ENCODE measurements around the gene MBD3L5.
"Not testable (repeated sequence)": the region's sequence is repeated elsewhere in the genome, so short reads cannot be mapped to it uniquely, and the experiment has no call there.

The MBD3L5 gene

GRCh38 chr19:7018828-7019227 is 11.6 kb upstream of the MBD3L5 start:
- no peaks in the 10 kb centered on the region for H3K9me3 Mint-ChIP-seq
- no peaks in the 10 kb centered on the region for H3K36me3 Mint-ChIP-seq
- no peak overlapping the region for H3K4me3 Mint-ChIP-seq
- H3K4me1 Mint-ChIP-seq, result no peaks in the 10 kb centered on the region
- no peak overlapping the region for H3K27ac Mint-ChIP-seq
- H3K27me3 Mint-ChIP-seq, result peaks cover 7% of the 10 kb centered on the region
- no peak for ATAC-seq

GRCh38 chr19:7021331-7021730 is 9.0 kb upstream of the MBD3L5 start, which contains the start of gene MBD3L2B:
Gene MBD3L2B, minus strand, starts transcription at chr19:7021431. Its CDS starts 34 bp downstream, at chr19:7021397.
- not testable (repeated sequence) for H3K27ac Mint-ChIP-seq, H3K27me3 Mint-ChIP-seq, H3K4me1 Mint-ChIP-seq, H3K9me3 Mint-ChIP-seq, ATAC-seq, H3K36me3 Mint-ChIP-seq, H3K4me3 Mint-ChIP-seq

- not testable (repeated sequence) for H3K36me3 Mint-ChIP-seq, ATAC-seq, H3K4me1 Mint-ChIP-seq, H3K27me3 Mint-ChIP-seq, H3K27ac Mint-ChIP-seq, H3K4me3 Mint-ChIP-seq, H3K9me3 Mint-ChIP-seq
Measured at GRCh38 chr19:7028790-7029189, 1.6 kb upstream of the MBD3L5 start.

GRCh38 chr19:7040079-7040478 is 9.7 kb downstream of the MBD3L5 start, which contains the start of gene MBD3L4:
Gene MBD3L4, minus strand, starts transcription at chr19:7040179. Its CDS starts 35 bp downstream, at chr19:7040144.
- H3K9me3 Mint-ChIP-seq, H3K4me3 Mint-ChIP-seq, H3K27ac Mint-ChIP-seq, H3K36me3 Mint-ChIP-seq, ATAC-seq, H3K4me1 Mint-ChIP-seq, H3K27me3 Mint-ChIP-seq: not testable (repeated sequence)

- H3K9me3 Mint-ChIP-seq, H3K27ac Mint-ChIP-seq, H3K27me3 Mint-ChIP-seq, H3K36me3 Mint-ChIP-seq, H3K4me3 Mint-ChIP-seq, H3K4me1 Mint-ChIP-seq, ATAC-seq: not testable (repeated sequence)
Measured at GRCh38 chr19:7041563-7041962, 11.2 kb downstream of the MBD3L5 start.

- H3K36me3 Mint-ChIP-seq, H3K9me3 Mint-ChIP-seq, H3K27ac Mint-ChIP-seq, H3K27me3 Mint-ChIP-seq, ATAC-seq, H3K4me1 Mint-ChIP-seq, H3K4me3 Mint-ChIP-seq: not testable (repeated sequence)
Measured at GRCh38 chr19:7049021-7049420, 18.6 kb downstream of the MBD3L5 start, which contains the start of gene MBD3L2. Gene MBD3L2, plus strand, starts transcription at chr19:7049321. Its CDS starts 53 bp downstream, at chr19:7049374.

- H3K4me1 Mint-ChIP-seq, H3K36me3 Mint-ChIP-seq, H3K27me3 Mint-ChIP-seq, H3K9me3 Mint-ChIP-seq, ATAC-seq, H3K4me3 Mint-ChIP-seq, H3K27ac Mint-ChIP-seq: not testable (repeated sequence)
Measured at GRCh38 chr19:7051421-7051820, 21.0 kb downstream of the MBD3L5 start.

- H3K36me3 Mint-ChIP-seq, ATAC-seq, H3K27ac Mint-ChIP-seq, H3K4me1 Mint-ChIP-seq, H3K27me3 Mint-ChIP-seq, H3K4me3 Mint-ChIP-seq, H3K9me3 Mint-ChIP-seq: not testable (repeated sequence)
Measured at GRCh38 chr19:7052896-7053295, 22.5 kb downstream of the MBD3L5 start.

GRCh38 chr19:7054635-7055368 is 24.4 kb downstream of the MBD3L5 start:
- H3K27me3 Mint-ChIP-seq, H3K4me1 Mint-ChIP-seq, ATAC-seq, H3K27ac Mint-ChIP-seq, H3K9me3 Mint-ChIP-seq, H3K36me3 Mint-ChIP-seq, H3K4me3 Mint-ChIP-seq: not testable (repeated sequence)

- not testable (repeated sequence) for H3K27ac Mint-ChIP-seq, H3K4me1 Mint-ChIP-seq, H3K27me3 Mint-ChIP-seq, ATAC-seq, H3K9me3 Mint-ChIP-seq, H3K4me3 Mint-ChIP-seq, H3K36me3 Mint-ChIP-seq
Measured at GRCh38 chr19:7055679-7056078, 25.3 kb downstream of the MBD3L5 start.

- not testable (repeated sequence) for H3K9me3 Mint-ChIP-seq, H3K27ac Mint-ChIP-seq, H3K4me1 Mint-ChIP-seq, H3K4me3 Mint-ChIP-seq, H3K36me3 Mint-ChIP-seq, ATAC-seq, H3K27me3 Mint-ChIP-seq
Measured at GRCh38 chr19:7056371-7056770, 26.0 kb downstream of the MBD3L5 start.

GRCh38 chr19:7058576-7058975 is 28.2 kb downstream of the MBD3L5 start, which contains the start of gene MBD3L3:
Gene MBD3L3, minus strand, starts transcription at chr19:7058676. Its CDS starts 71 bp downstream, at chr19:7058605.
- not testable (repeated sequence) for H3K27me3 Mint-ChIP-seq, H3K9me3 Mint-ChIP-seq, ATAC-seq, H3K4me1 Mint-ChIP-seq, H3K27ac Mint-ChIP-seq, H3K36me3 Mint-ChIP-seq, H3K4me3 Mint-ChIP-seq

- ATAC-seq, H3K27ac Mint-ChIP-seq, H3K9me3 Mint-ChIP-seq, H3K4me1 Mint-ChIP-seq, H3K36me3 Mint-ChIP-seq, H3K27me3 Mint-ChIP-seq, H3K4me3 Mint-ChIP-seq: not testable (repeated sequence)
Measured at GRCh38 chr19:7059977-7060376, 29.6 kb downstream of the MBD3L5 start.

- no peak overlapping the region for H3K4me3 Mint-ChIP-seq
- H3K27me3 Mint-ChIP-seq, result no peaks in the 10 kb centered on the region
- no peak for ATAC-seq
- H3K9me3 Mint-ChIP-seq, result peaks cover 3% of the 10 kb centered on the region
- H3K4me1 Mint-ChIP-seq, result no peaks in the 10 kb centered on the region
- no peaks in the 10 kb centered on the region for H3K36me3 Mint-ChIP-seq
- H3K27ac Mint-ChIP-seq, result no peak overlapping the region
Measured at GRCh38 chr19:7063339-7063738, 33.0 kb downstream of the MBD3L5 start.

- H3K4me3 Mint-ChIP-seq, result no peak overlapping the region
- no peaks in the 10 kb centered on the region for H3K36me3 Mint-ChIP-seq
- ATAC-seq, result no peak
- peaks cover 3% of the 10 kb centered on the region for H3K9me3 Mint-ChIP-seq
- no peak overlapping the region for H3K27ac Mint-ChIP-seq
- H3K27me3 Mint-ChIP-seq, result no peaks in the 10 kb centered on the region
- H3K4me1 Mint-ChIP-seq, result peaks cover 3% of the 10 kb centered on the region
Measured at GRCh38 chr19:7063764-7064418, 33.5 kb downstream of the MBD3L5 start.

GRCh38 chr19:7067122-7067521 is 36.7 kb downstream of the MBD3L5 start:
- ATAC-seq, H3K4me3 Mint-ChIP-seq: not testable (repeated sequence)

More at GRCh38 chr19:7067122-7067521, 36.7 kb downstream of the MBD3L5 start:
- H3K4me1 Mint-ChIP-seq, H3K9me3 Mint-ChIP-seq, H3K36me3 Mint-ChIP-seq, H3K27me3 Mint-ChIP-seq, H3K27ac Mint-ChIP-seq: not testable (repeated sequence)

All from stimulated activated memory B cell treated with anti-CD40 and anti-IgM and Interleukin-4, amounts not matched to agents 10 μg/mL and 1 μg/mL and 100 μg/mL, for 72 hours (primary cell).